Uterus (tissue), 4 donors: ENCODE measurements around the gene POU2F1. TPM values are rescaled to one million over a fixed set of nuclear protein-coding genes. Genes with fewer than 3 reads are reported as not detected.
"Not testable (repeated sequence)": the region's sequence is repeated elsewhere in the genome, so short reads cannot be mapped to it uniquely, and the experiment has no call there.

Source experiments
- DNase-seq, 2 donors: peaks; one replicate each; pipeline ENCODE4 v3.0.0-alpha.2; 2019 to 2020
- H3K27ac ChIP-seq, 2 donors: fragments of 200-600 bp; sonication (generic); 1 replicate in 1 of 2; 2 replicates in 1 of 2; pipeline ENCODE4 v1.5.1; 2016 to 2018
- H3K27me3 ChIP-seq, 2 donors: fragments of 200-600 bp; sonication (generic); one replicate each; pipeline ENCODE4 v1.5.1; 2018 to 2019; ENCODE audit warnings: control low read depth in 1 of 2
- H3K36me3 ChIP-seq, 2 donors: fragments of 200-600 bp; sonication (generic); one replicate each; pipeline ENCODE4 v1.5.1; 2019; ENCODE audit warnings: control low read depth in 1 of 2
- H3K4me1 ChIP-seq, 2 donors: fragments of 200-600 bp; sonication (generic); one replicate each; pipeline ENCODE4 v1.5.1; 2018 to 2019; ENCODE audit warnings: control low read depth in 1 of 2
- H3K4me3 ChIP-seq, 2 donors: fragments of 200-600 bp; sonication (generic); 1 replicate in 1 of 2; 2 replicates in 1 of 2; pipeline ENCODE4 v1.5.1; 2018 to 2019; ENCODE audit warnings: mild to moderate bottlenecking in 1 of 2
- H3K9me3 ChIP-seq, 2 donors: fragments of 200-600 bp; sonication (generic); one replicate each; pipeline ENCODE4 v1.5.1; 2019; ENCODE audit warnings: control low read depth in 1 of 2
- CTCF ChIP-seq, 4 experiments: fragments of 200-600 bp in 2 of 4; fragments of 450-650 bp in 2 of 4; sonication (generic) in 2 of 4; IDR thresholded peaks; one replicate each; pipeline ENCODE4 v1.5.1; 2016 to 2019; ENCODE audit warnings: antibody characterized with exemption in 4 of 4, mild to moderate bottlenecking in 2 of 4, moderate library complexity in 1 of 4
- POLR2A ChIP-seq, 2 donors: fragments of 450-650 bp; IDR thresholded peaks; one replicate each; pipeline ENCODE4 v1.6.1; 2016; ENCODE audit warnings: antibody characterized with exemption in 2 of 2, mild to moderate bottlenecking in 1 of 2, moderate library complexity in 1 of 2
- intact Hi-C: fragments of 100-400 bp; cut with DNase I; formaldehyde crosslinking; loops from one replicate; pipeline ENCODE4 v1.15.1; 2023; ENCODE audit warnings: low total_unique reads
- total RNA-seq, 4 donors: library from RNA; depleted of rRNA in 3 of 4; stranded (reverse); fragments of >200 nt in 3 of 4; gene quantifications; one replicate each; pipeline versions ENCODE4 v1.1.0 to v1.2.4, GENCODE V29; 2014 to 2023
- donor health status: DM: yes; HTN: yes; CAD: no.

Gene POU2F1
- total RNA-seq, 4 donors from 2014 or later = 9.7 to 50.8 (median 32.2) TPM

- Histone ChIP-seq H3K9me3 (no peaks in the 10 kb centered on the region), H3K27me3 (no peaks in the 10 kb centered on the region), H3K27ac (no peak overlapping the region), H3K4me3 (no peak overlapping the region), H3K36me3 (no peaks in the 10 kb centered on the region), H3K4me1 (no peaks in the 10 kb centered on the region)
- DNase-seq = no peak
- intact Hi-C loops = no loop called here
- TF ChIP-seq CTCF (IDR thresholded peaks at IDR 0.05) (no peak), POLR2A (IDR thresholded peaks at IDR 0.05) (no peak)
Observed at GRCh38 chr1:167237000-167237399, 16.3 kb downstream of the POU2F1 start.

GRCh38 chr1:167238713-167239112 lies 18.0 kb downstream of the POU2F1 start:
- H3K27ac ChIP-seq = no peak overlapping the region
- H3K36me3 ChIP-seq = no peaks in the 10 kb centered on the region
- H3K4me3 ChIP-seq = no peak overlapping the region
- H3K9me3 ChIP-seq = no peaks in the 10 kb centered on the region
- H3K4me1 ChIP-seq = no peaks in the 10 kb centered on the region
- H3K27me3 ChIP-seq = no peaks in the 10 kb centered on the region
- TF ChIP-seq CTCF (IDR thresholded peaks at IDR 0.05) (no peak), POLR2A (IDR thresholded peaks at IDR 0.05) (no peak)
- DNase-seq = no peak
- intact Hi-C loops = no loop called here

- Histone ChIP-seq H3K27me3 (no peaks in the 10 kb centered on the region), H3K4me1 (no peaks in the 10 kb centered on the region), H3K27ac (no peak overlapping the region), H3K4me3 (no peak overlapping the region), H3K9me3 (no peaks in the 10 kb centered on the region), H3K36me3 (no peaks in the 10 kb centered on the region)
- no peak for DNase-seq
- TF ChIP-seq POLR2A (IDR thresholded peaks at IDR 0.05) (no peak), CTCF (IDR thresholded peaks at IDR 0.05) (no peak)
- intact Hi-C loops = no loop called here
Observed at GRCh38 chr1:167239257-167239656, 18.6 kb downstream of the POU2F1 start.

- Histone ChIP-seq H3K4me1 (no peaks in the 10 kb centered on the region), H3K4me3 (no peak overlapping the region), H3K9me3 (no peaks in the 10 kb centered on the region), H3K27me3 (no peaks in the 10 kb centered on the region), H3K27ac (no peak overlapping the region), H3K36me3 (no peaks in the 10 kb centered on the region)
- TF ChIP-seq CTCF (IDR thresholded peaks at IDR 0.05) = no peak
- TF ChIP-seq POLR2A (IDR thresholded peaks at IDR 0.05) = no peak
- intact Hi-C loops = no loop called here
- no peak for DNase-seq
Observed at GRCh38 chr1:167244244-167244643, 23.6 kb downstream of the POU2F1 start.

GRCh38 chr1:167245168-167245567 lies 24.5 kb downstream of the POU2F1 start:
- intact Hi-C loops, H3K9me3 ChIP-seq, H3K27ac ChIP-seq, DNase-seq, H3K27me3 ChIP-seq, H3K36me3 ChIP-seq, H3K4me1 ChIP-seq, H3K4me3 ChIP-seq: not testable (repeated sequence)

GRCh38 chr1:167246971-167247370 lies 26.3 kb downstream of the POU2F1 start:
- Histone ChIP-seq H3K9me3 (no peaks in the 10 kb centered on the region), H3K36me3 (no peaks in the 10 kb centered on the region), H3K27ac (no peak overlapping the region), H3K4me3 (no peak overlapping the region), H3K4me1 (no peaks in the 10 kb centered on the region), H3K27me3 (no peaks in the 10 kb centered on the region)
- intact Hi-C loops = no loop called here
- TF ChIP-seq CTCF (IDR thresholded peaks at IDR 0.05) (no peak), POLR2A (IDR thresholded peaks at IDR 0.05) (no peak)
- no peak for DNase-seq
